Measurements from ENCODE around the gene CD248. TPM values are rescaled to one million over a fixed set of nuclear protein-coding genes. Genes with fewer than 3 reads are reported as not detected.

Gene CD248
- polyA plus RNA-seq, 5 donors, result 67.2 to 162 (median 89.2) TPM

Other genes with a start within 250 kb of the CD248 start
- 10 to 100 TPM; 44.7 to 57.6 (median 49.0) TPM for gene PACS1, start 246.8 kb downstream of the CD248 start, polyA plus RNA-seq (ENCODE audit: insufficient read depth in 1 of 5, insufficient read length in 5 of 5, low replicate concordance in 1 of 5)
- 10 to 100 TPM; 15.5 to 28.9 (median 21.4) TPM for gene KLC2, start 59.3 kb downstream of the CD248 start, polyA plus RNA-seq (ENCODE audit: insufficient read depth in 1 of 5, insufficient read length in 5 of 5, low replicate concordance in 1 of 5)
- gene RAB1B, start 48.4 kb downstream of the CD248 start, polyA plus RNA-seq (ENCODE audit: insufficient read depth in 1 of 5, insufficient read length in 5 of 5, low replicate concordance in 1 of 5), result 100 to 1,000 TPM; 107 to 161 (median 120) TPM
- gene CNIH2, start 38.9 kb downstream of the CD248 start, polyA plus RNA-seq (ENCODE audit: insufficient read depth in 1 of 5, insufficient read length in 5 of 5, low replicate concordance in 1 of 5), result 1 to 10 TPM; 3.4 to 5.2 (median 4.0) TPM
- gene YIF1A, start 27.9 kb downstream of the CD248 start, polyA plus RNA-seq (ENCODE audit: insufficient read depth in 1 of 5, insufficient read length in 5 of 5, low replicate concordance in 1 of 5), result 10 to 100 TPM; 26.3 to 66.5 (median 38.8) TPM
- gene TMEM151A, start 25.1 kb downstream of the CD248 start, polyA plus RNA-seq (ENCODE audit: insufficient read depth in 1 of 5, insufficient read length in 5 of 5, low replicate concordance in 1 of 5), result under 1 TPM; 0.33 to 0.51 (median 0.40) TPM
- gene RIN1, start 19.4 kb upstream of the CD248 start, polyA plus RNA-seq (ENCODE audit: insufficient read depth in 1 of 5, insufficient read length in 5 of 5, low replicate concordance in 1 of 5), result 1 to 10 TPM; 2.1 to 4.5 (median 3.5) TPM
- 10 to 100 TPM; 21.8 to 32.5 (median 25.1) TPM for gene BRMS1, start 28.1 kb upstream of the CD248 start, polyA plus RNA-seq (ENCODE audit: insufficient read depth in 1 of 5, insufficient read length in 5 of 5, low replicate concordance in 1 of 5)
- 10 to 100 TPM; 28.1 to 38.5 (median 31.5) TPM for gene B4GAT1, start 30.6 kb upstream of the CD248 start, polyA plus RNA-seq (ENCODE audit: insufficient read depth in 1 of 5, insufficient read length in 5 of 5, low replicate concordance in 1 of 5)
- gene SLC29A2, start 54.7 kb upstream of the CD248 start, polyA plus RNA-seq (ENCODE audit: insufficient read depth in 1 of 5, insufficient read length in 5 of 5, low replicate concordance in 1 of 5), result 10 to 100 TPM in 2 of 5 donors, 1 to 10 TPM in 3; 7.1 to 12.0 (median 9.5) TPM
- under 1 TPM; 0.14 to 0.38 (median 0.17) TPM for gene NPAS4, start 104.0 kb upstream of the CD248 start, polyA plus RNA-seq (ENCODE audit: insufficient read depth in 1 of 5, insufficient read length in 5 of 5, low replicate concordance in 1 of 5)
- 10 to 100 TPM; 63.2 to 78.7 (median 73.0) TPM for gene MRPL11, start 121.8 kb upstream of the CD248 start, polyA plus RNA-seq (ENCODE audit: insufficient read depth in 1 of 5, insufficient read length in 5 of 5, low replicate concordance in 1 of 5)
- gene PELI3, start 149.9 kb upstream of the CD248 start, polyA plus RNA-seq (ENCODE audit: insufficient read depth in 1 of 5, insufficient read length in 5 of 5, low replicate concordance in 1 of 5), result 1 to 10 TPM; 4.1 to 6.2 (median 4.6) TPM
- gene DPP3, start 163.4 kb upstream of the CD248 start, polyA plus RNA-seq (ENCODE audit: insufficient read depth in 1 of 5, insufficient read length in 5 of 5, low replicate concordance in 1 of 5), result 10 to 100 TPM; 13.5 to 25.4 (median 15.8) TPM
- 10 to 100 TPM; 54.5 to 80.1 (median 58.5) TPM for gene BBS1, start 193.6 kb upstream of the CD248 start, polyA plus RNA-seq (ENCODE audit: insufficient read depth in 1 of 5, insufficient read length in 5 of 5, low replicate concordance in 1 of 5)
- gene ZDHHC24, start 229.0 kb upstream of the CD248 start, polyA plus RNA-seq (ENCODE audit: insufficient read depth in 1 of 5, insufficient read length in 5 of 5, low replicate concordance in 1 of 5), result 1 to 10 TPM; 3.8 to 6.9 (median 5.7) TPM
- 1 to 10 TPM in 1 of 5 donors, under 1 TPM in 1, not detected in 3; 0.24 to 3.8 TPM for gene ACTN3, start 229.9 kb upstream of the CD248 start, polyA plus RNA-seq (ENCODE audit: insufficient read depth in 1 of 5, insufficient read length in 5 of 5, low replicate concordance in 1 of 5)

All from right lung (tissue), 5 donors.